ENCODE measurements around the gene NID1.

Gene NID1

GRCh38 chr1:236073307-236073897, 8.5 kb upstream of the NID1 start:
- Histone ChIP-seq H3K4me3 (replicated peaks; ENCODE audit: insufficient read depth, low read length) (no peak overlapping the region), H3K27ac (replicated peaks) (no peak overlapping the region), H3K27me3 (ENCODE audit: insufficient read depth, poor library complexity, severe bottlenecking) (no peaks in the 10 kb centered on the region)
- DNase-seq (ENCODE audit: low read depth in 1 of 2, low spot score in 1 of 2), result no peak
- TF ChIP-seq GABPA (IDR thresholded peaks at IDR 0.05; ENCODE audit: low read depth), result no peak
- no peak for TF ChIP-seq SPI1 (IDR thresholded peaks at IDR 0.05; ENCODE audit: borderline replicate concordance, low read depth)
- TF ChIP-seq POLR2AphosphoS5 (IDR thresholded peaks at IDR 0.05; ENCODE audit: low read depth), result no peak
- TF ChIP-seq, protein P1, sequence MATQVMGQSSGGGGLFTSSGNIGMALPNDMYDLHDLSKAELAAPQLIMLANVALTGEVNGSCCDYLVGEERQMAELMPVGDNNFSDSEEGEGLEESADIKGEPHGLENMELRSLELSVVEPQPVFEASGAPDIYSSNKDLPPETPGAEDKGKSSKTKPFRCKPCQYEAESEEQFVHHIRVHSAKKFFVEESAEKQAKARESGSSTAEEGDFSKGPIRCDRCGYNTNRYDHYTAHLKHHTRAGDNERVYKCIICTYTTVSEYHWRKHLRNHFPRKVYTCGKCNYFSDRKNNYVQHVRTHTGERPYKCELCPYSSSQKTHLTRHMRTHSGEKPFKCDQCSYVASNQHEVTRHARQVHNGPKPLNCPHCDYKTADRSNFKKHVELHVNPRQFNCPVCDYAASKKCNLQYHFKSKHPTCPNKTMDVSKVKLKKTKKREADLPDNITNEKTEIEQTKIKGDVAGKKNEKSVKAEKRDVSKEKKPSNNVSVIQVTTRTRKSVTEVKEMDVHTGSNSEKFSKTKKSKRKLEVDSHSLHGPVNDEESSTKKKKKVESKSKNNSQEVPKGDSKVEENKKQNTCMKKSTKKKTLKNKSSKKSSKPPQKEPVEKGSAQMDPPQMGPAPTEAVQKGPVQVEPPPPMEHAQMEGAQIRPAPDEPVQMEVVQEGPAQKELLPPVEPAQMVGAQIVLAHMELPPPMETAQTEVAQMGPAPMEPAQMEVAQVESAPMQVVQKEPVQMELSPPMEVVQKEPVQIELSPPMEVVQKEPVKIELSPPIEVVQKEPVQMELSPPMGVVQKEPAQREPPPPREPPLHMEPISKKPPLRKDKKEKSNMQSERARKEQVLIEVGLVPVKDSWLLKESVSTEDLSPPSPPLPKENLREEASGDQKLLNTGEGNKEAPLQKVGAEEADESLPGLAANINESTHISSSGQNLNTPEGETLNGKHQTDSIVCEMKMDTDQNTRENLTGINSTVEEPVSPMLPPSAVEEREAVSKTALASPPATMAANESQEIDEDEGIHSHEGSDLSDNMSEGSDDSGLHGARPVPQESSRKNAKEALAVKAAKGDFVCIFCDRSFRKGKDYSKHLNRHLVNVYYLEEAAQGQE (IDR thresholded peaks at IDR 0.05; ENCODE audit: insufficient replicate concordance, low read depth), result no peak
- TF ChIP-seq, protein P2, sequence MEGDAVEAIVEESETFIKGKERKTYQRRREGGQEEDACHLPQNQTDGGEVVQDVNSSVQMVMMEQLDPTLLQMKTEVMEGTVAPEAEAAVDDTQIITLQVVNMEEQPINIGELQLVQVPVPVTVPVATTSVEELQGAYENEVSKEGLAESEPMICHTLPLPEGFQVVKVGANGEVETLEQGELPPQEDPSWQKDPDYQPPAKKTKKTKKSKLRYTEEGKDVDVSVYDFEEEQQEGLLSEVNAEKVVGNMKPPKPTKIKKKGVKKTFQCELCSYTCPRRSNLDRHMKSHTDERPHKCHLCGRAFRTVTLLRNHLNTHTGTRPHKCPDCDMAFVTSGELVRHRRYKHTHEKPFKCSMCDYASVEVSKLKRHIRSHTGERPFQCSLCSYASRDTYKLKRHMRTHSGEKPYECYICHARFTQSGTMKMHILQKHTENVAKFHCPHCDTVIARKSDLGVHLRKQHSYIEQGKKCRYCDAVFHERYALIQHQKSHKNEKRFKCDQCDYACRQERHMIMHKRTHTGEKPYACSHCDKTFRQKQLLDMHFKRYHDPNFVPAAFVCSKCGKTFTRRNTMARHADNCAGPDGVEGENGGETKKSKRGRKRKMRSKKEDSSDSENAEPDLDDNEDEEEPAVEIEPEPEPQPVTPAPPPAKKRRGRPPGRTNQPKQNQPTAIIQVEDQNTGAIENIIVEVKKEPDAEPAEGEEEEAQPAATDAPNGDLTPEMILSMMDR (IDR thresholded peaks at IDR 0.05; ENCODE audit: insufficient read depth, low read length), result no peak

DNA sequence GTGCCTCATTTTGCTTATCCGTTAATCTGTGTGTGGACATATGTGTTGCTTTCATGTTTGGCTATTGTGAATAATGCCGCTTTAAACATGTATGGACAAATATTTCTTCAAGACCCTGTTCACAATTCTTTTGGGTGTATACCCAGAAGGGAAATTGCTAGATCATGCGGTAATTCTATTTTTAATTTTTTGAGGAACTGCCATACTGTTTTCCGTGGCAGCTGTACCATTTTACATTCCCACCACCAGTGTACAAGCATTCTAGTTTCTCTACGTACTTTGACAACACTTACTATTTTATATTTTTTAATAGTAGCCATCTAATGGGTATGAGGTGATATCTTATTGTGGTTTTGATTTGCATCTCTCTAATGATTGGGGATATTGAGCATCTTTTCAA, 7.1 kb upstream of the NID1 start:
- Histone ChIP-seq H3K27me3 (ENCODE audit: insufficient read depth, poor library complexity, severe bottlenecking) (no peaks in the 10 kb centered on the region), H3K27ac (replicated peaks) (no peak overlapping the region), H3K4me3 (replicated peaks; ENCODE audit: insufficient read depth, low read length) (no peak overlapping the region)
- TF ChIP-seq, protein P1 (IDR thresholded peaks at IDR 0.05; ENCODE audit: insufficient replicate concordance, low read depth), result no peak
- TF ChIP-seq POLR2AphosphoS5 (IDR thresholded peaks at IDR 0.05; ENCODE audit: low read depth), result no peak
- TF ChIP-seq, protein P2 (IDR thresholded peaks at IDR 0.05; ENCODE audit: insufficient read depth, low read length), result no peak
- peak; percentile 68; the same call in 1 of the 2 replicates for TF ChIP-seq SPI1 (IDR thresholded peaks at IDR 0.05; ENCODE audit: borderline replicate concordance, low read depth)
- TF ChIP-seq GABPA (IDR thresholded peaks at IDR 0.05; ENCODE audit: low read depth), result no peak
- no peak for DNase-seq (ENCODE audit: low read depth in 1 of 2, low spot score in 1 of 2)

- TF ChIP-seq, protein P1 (IDR thresholded peaks at IDR 0.05; ENCODE audit: insufficient replicate concordance, low read depth), result no peak
- TF ChIP-seq POLR2AphosphoS5 (IDR thresholded peaks at IDR 0.05; ENCODE audit: low read depth), result no peak
- no peak for DNase-seq (ENCODE audit: low read depth in 1 of 2, low spot score in 1 of 2)
- Histone ChIP-seq H3K27ac (replicated peaks) (no peak overlapping the region), H3K4me3 (replicated peaks; ENCODE audit: insufficient read depth, low read length) (no peak overlapping the region), H3K27me3 (ENCODE audit: insufficient read depth, poor library complexity, severe bottlenecking) (no peaks in the 10 kb centered on the region)
Observed at GRCh38 chr1:236070753-236071152, 5.9 kb upstream of the NID1 start.

All from HL-60 (cell line).